Fibroblast of pulmonary artery (primary cell): ENCODE measurements around the gene GYG2.
A peak's percentile ranks its signal among the peaks of the same experiment; 100 is the strongest.

Source experiments
- DNase-seq: peaks from one replicate; pipeline ENCODE4 v3.0.0-alpha.2; 2010; ENCODE audit warnings: low read depth
- H3K4me3 ChIP-seq: replicated peaks from 2 replicates; pipeline ENCODE4 v1.5.1; 2011; ENCODE audit warnings: low read depth, mild to moderate bottlenecking, control low read depth, low read length, moderate library complexity
- CTCF ChIP-seq: IDR thresholded peaks from 2 replicates; pipeline ENCODE4 v1.5.1; 2011; ENCODE audit warnings: mild to moderate bottlenecking, control low read depth, low read length, inconsistent platforms; ENCODE audit errors: missing control alignments

Gene GYG2

GRCh38 chrX:2871831-2872230, 43.1 kb downstream of the GYG2 start:
- no peak for DNase-seq
- TF ChIP-seq CTCF: no peak
- no peak overlapping the region for H3K4me3 ChIP-seq

GRCh38 chrX:2872671-2873277, 44.0 kb downstream of the GYG2 start:
- no peak overlapping the region for H3K4me3 ChIP-seq
- DNase-seq: no peak
- TF ChIP-seq CTCF: no peak

- no peak overlapping the region for H3K4me3 ChIP-seq
- TF ChIP-seq CTCF: no peak
- DNase-seq: no peak
Measured at GRCh38 chrX:2874222-2875135, 45.7 kb downstream of the GYG2 start.

- no peak overlapping the region for H3K4me3 ChIP-seq
- no peak for TF ChIP-seq CTCF
- DNase-seq: no peak
Measured at GRCh38 chrX:2875136-2875481, 46.4 kb downstream of the GYG2 start.

GRCh38 chrX:2875798-2876399, 47.2 kb downstream of the GYG2 start:
- TF ChIP-seq CTCF: peak; percentile 45
- H3K4me3 ChIP-seq: no peak overlapping the region
- peak; percentile 23 for DNase-seq

- H3K4me3 ChIP-seq: no peak overlapping the region
- TF ChIP-seq CTCF: no peak
- DNase-seq: no peak
Measured at GRCh38 chrX:2878563-2878962, 49.8 kb downstream of the GYG2 start.
